OCI-LY1 (cell line): ENCODE measurements around the gene NUP88.

Experiments
- CTCF ChIP-seq: fragments of 200-600 bp; sonication (generic), shearing (Covaris generic); IDR thresholded peaks from 2 replicates; pipeline ENCODE4 v1.5.1; 2017; ENCODE audit warnings: mild to moderate bottlenecking, antibody characterized with exemption, low read length, moderate library complexity, mixed read lengths
- EZH2 ChIP-seq: fragments of 200-600 bp; sonication (generic), shearing (Covaris generic); IDR thresholded peaks from 2 replicates; pipeline ENCODE4 v1.8.0; 2017; ENCODE audit warnings: borderline replicate concordance, mixed run types, mild to moderate bottlenecking, antibody characterized with exemption, low read length, moderate library complexity, mixed read lengths

DNA sequence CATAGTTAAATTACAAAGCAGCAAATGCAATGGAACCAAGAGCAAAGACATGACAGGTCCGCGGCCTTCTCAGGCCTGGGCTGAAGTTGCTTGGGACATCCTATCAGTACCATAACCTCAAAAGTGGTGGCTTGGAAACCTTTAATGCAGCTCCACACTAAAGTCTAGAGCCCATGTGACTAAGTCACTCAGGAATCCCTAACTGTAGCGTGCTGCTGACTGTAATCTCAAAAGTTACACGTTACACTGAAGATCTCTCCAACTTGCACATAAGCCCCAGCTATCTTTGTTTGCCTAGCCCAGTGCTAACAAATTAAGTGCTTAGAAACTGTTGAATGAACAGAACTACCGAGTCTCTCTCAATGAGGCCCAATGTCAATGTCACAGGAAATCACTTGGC lies 27.8 kb downstream of the NUP88 start:
- TF ChIP-seq CTCF: no peak
- no peak for TF ChIP-seq EZH2
